AG09319 (cell line): ENCODE results near the gene ADISSP.

Experiments used
- DNase-seq: peaks from one replicate; pipeline ENCODE4 v3.0.0-alpha.2; 2010; ENCODE audit warnings: low read depth; ENCODE audit errors: extremely low read depth
- CTCF ChIP-seq: IDR thresholded peaks from 2 replicates; pipeline ENCODE4 v1.5.1; 2011; ENCODE audit warnings: low read depth, mild to moderate bottlenecking, inconsistent platforms, low read length, moderate library complexity

The ADISSP gene

GRCh38 chr20:3752386-3752759, 15.2 kb downstream of the ADISSP start:
- no peak for DNase-seq
- no peak for TF ChIP-seq CTCF

GRCh38 chr20:3751675-3752385, 15.7 kb downstream of the ADISSP start:
- TF ChIP-seq CTCF, result no peak
- no peak for DNase-seq

GRCh38 chr20:3751305-3751674, 16.3 kb downstream of the ADISSP start:
- TF ChIP-seq CTCF, result no peak
- DNase-seq, result no peak

- no peak for DNase-seq
- TF ChIP-seq CTCF, result peak; percentile 14; the same call in 1 of the 2 replicates
These were observed 17.6 kb downstream of the ADISSP start for GRCh38 chr20:3749689-3750531.

GRCh38 chr20:3749087-3749688, 18.4 kb downstream of the ADISSP start:
- DNase-seq, result no peak
- TF ChIP-seq CTCF, result no peak

GRCh38 chr20:3748073-3748472, 19.5 kb downstream of the ADISSP start:
- no peak for TF ChIP-seq CTCF
- DNase-seq, result no peak

GRCh38 chr20:3747471-3747870, 20.1 kb downstream of the ADISSP start:
- no peak for TF ChIP-seq CTCF
- DNase-seq, result no peak
